GM18870 (cell line): ENCODE data around the gene FOXP4.

Source experiments
- ATAC-seq: cut with Tn5 transposase; IDR thresholded peaks from one replicate; pipeline ENCODE4 v1.9.1; 2021; ENCODE audit warnings: moderate library complexity; ENCODE audit not compliant: unreplicated experiment

The FOXP4 gene

DNA sequence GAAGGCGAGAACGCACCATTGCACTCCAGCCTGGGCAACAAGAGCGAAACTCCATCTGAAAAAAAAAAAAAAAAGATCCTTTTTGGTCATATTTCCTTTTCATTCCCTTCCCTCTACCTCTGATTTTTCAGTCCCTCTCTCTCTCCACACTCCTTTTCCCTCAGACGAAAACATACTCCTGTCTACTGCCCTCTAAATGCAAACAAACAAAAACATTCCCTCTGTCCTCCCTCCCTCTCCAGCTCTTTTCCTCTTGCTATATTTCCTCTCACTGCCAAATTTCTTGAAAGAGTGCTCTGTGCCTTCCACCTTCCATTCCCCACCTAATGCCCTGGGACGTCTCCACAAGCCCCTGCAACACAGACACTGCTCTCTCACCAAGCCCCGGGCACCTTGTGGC, 77.1 kb downstream of the FOXP4 start:
- ATAC-seq: no peak

DNA sequence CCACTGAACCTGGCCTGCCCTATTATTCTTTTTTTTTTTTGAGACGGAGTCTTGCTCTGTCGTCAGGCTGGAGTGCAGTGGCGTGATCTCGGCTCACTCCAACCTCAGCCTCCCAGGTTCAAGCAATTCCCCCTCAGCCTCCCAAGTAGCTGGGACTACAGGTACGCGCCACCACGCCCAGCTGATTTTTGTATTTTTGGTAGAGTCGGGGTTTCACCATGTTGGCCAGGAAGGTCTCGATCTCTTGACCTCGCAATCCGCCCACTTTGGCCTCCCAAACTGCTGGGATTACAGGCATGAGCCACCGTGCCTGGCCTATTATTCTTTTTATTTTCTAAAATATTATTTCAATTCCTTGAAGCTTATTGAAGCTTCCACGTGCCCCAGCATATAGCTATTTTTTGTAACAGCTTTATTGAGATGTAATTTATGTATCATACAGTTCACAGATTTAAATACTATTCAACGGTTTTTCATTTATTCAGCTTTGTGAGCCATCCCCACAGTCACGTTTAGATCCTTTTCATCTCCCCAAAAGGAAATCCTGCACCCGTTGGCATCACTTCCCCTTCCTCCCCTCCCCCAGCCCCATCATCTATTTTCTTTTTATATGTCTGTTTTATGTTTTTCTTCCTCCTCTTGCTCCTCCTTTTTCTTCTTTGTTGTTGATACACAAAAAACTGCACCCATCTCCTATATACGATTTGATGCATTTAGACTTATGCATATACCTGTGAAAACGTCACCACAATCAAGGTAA, 78.6 kb downstream of the FOXP4 start:
- no peak for ATAC-seq

DNA sequence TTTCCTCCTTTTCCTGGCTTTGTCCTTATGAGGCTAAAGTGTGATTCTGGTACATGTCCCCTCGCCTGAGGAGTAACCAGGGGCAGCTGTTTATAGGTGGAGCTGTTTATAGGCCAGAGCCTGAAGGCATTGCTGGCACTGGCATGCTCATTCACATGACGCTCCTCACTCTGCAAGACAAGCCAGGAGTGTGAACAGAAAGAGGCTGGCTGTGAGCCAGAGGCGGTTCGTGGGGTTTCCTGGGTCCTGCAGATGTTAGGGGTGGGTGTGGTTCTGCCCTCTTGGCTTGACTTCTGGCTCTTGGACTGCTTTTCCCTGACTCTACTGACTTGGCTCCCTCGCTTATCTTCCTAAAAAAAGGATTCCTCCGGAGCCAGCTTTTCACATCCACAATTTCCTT, 79.3 kb downstream of the FOXP4 start:
- ATAC-seq: no peak

DNA sequence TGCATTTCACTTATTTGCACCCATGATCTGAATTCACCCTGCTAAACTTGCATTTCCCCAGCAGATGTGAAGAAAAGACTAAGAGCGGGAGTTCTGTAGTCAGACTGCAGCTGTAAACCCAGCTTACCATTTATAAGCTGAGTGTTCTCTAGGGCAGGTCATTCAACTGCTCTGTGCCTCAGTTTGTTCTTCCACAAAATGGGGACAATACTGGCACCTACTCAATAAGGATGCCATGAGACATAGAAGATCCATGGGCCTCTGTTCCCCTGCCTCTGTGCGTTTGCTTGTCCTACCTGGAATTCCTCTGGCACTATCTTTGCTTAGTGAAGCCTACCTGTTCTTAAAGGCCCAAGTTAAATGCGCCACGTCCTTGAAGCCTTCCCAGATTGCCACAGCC, 79.8 kb downstream of the FOXP4 start:
- ATAC-seq: no peak

DNA sequence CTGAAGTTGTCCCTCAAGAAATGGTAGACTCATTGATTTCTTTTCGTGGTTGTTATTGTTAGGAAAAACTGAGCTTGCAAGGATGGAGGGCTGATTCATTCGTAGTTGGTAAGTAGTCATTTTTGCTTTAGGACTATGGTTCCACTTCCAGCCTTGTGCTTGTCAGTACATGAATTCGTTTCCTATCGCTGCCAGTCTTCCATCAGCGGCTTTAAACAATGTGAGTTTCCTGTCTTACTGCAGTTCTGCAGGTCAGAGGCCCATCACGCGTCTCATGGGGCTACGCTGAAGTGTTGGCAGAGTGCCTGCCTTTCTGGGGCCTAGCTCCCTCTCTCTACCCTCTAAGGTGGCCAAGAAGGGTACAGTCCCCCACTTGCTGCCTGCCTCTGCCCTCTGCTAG, 80.7 kb downstream of the FOXP4 start:
- ATAC-seq: no peak

DNA sequence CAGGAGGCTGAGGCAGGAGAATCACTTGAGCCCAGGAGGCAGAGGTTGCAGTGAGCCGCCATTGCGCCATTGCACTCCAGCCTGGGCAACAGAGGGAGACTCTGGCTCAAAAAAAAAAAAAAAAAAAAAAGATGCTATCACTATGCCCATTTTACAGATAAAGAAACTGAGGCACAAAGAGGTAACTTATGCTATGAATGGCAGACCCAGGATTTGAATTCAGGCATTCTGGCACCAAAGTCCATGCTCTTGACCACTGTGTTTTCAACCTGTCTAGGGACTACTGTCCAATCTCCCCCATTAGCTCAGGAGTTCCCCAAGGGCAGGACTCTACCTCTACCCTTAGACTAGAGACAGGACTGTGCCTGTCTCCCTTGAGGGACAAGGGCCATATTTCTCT, 82.9 kb downstream of the FOXP4 start:
- no peak for ATAC-seq

DNA sequence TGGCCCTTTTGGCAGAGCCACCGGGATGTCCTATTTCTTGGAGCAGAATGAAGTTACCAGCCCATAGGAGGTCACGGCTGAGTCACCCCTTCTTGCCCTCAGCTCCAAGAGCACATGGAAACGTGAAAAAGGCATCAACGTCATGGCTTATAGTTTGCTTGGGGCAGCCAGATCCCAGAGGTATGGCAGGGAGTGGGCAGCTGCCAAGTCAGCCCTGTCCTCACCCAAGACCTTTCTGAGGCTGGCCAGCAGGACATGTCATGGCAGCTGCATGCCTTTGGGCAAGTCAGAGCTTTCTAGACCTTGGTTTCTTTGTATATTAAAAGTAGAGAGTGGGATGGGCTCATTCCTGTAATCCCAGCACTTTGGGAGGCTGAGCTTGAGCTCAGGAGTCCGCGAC, 83.9 kb downstream of the FOXP4 start:
- ATAC-seq: no peak

DNA sequence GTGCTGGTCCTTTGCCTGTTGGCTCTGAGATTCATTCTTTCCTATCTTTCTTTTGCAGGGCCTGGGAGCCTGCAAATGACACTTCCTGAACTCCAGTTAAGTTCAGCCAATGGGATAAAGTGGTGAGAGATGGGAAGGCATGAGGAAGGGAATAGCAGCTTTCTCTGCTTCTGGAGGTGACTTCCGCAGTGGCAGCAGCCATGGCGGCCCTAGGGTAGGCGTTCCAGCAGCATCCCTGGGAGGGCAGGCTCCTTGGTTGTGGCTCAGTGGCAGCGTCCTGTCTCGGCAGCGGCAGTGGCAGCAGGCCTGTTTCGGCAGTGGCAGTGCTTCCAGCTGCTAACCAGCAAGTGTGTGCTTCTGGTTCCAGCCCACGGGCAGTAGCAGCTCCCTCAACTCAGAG, 84.8 kb downstream of the FOXP4 start:
- ATAC-seq: no peak

DNA sequence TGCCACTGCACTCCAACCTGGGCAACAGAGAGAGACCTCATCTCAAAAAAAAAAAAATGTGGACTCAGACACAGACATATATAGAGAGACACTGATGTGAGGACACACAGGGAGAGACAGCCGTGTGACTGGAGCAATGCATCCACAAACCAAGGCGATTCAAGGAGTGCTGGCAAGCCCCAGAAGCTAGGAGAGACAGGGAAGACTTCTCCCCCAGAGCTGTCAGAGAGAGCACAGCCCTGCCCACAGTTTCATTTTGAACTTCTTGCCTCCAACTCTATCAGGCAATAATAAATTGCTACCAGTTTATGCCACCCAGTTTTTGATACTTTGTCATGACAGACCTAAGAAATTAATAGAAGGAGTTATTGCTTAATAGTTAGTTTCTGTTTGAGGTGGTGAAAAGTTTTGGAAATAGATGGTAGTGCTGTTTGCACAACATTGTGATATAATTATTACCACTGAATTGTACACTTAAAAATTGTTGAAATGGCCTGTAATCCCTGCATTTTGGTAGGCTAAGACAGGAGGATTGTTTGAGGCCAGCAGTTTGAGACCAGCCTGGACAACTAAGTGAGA, 87.0 kb downstream of the FOXP4 start:
- no peak for ATAC-seq

DNA sequence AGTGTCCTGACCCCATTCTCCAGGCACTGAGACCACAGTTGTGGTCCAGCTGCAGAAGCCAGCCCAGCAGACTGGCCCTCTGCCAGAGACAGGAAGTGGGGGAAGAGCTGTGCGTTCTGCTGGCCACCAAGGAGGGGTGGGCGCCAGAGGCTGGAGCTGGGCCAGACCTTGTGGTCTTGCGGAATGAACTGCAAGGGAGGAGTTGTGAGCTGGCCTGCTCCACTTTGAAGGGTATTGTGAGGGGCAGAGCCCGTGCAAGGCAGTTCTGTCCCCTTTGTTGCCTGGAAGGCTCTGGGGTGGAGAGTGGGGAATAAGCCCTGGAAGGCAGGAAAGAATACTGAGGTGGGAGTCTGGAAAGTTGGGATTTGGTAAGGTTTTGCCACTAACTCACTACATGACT, 88.5 kb downstream of the FOXP4 start:
- ATAC-seq: no peak

DNA sequence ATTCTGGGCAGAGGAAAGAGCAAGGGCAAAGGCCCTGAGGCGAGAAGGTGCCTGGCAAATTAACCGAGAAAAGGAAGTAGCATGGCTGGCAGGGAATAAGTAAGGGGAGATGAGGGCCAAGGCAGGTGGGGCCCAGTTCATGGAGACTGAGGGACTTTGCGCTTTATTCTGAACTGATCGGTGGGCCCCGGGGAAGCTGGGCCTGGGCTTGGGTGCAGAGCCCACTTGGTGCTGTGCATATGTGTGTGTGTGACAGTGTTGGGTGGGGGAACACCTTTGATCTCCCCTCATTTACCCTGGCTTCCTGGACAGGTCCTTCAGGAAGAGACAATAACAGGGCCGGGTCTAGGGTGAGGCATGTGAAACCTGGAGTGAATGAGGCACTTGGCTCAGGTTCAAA, 89.2 kb downstream of the FOXP4 start:
- ATAC-seq: no peak

DNA sequence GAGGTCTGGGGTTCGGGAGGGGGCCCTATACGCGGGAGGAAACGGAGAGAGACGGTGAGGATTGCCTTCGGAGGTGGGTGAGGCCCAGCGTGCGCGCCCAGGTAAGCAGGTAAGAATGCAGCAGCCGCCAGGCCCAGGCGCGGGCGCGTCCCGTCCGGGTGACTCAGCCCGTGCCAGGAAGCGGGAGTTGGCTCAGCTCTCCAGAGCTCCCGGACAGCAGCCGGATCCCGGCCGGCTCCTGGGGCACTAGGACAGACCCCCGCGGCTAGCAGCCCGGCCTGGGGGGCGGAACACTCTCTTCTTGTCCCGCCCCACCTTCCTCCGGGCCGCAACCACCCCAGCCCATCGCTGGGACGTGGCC, 90.6 kb downstream of the FOXP4 start:
- ATAC-seq: no peak

DNA sequence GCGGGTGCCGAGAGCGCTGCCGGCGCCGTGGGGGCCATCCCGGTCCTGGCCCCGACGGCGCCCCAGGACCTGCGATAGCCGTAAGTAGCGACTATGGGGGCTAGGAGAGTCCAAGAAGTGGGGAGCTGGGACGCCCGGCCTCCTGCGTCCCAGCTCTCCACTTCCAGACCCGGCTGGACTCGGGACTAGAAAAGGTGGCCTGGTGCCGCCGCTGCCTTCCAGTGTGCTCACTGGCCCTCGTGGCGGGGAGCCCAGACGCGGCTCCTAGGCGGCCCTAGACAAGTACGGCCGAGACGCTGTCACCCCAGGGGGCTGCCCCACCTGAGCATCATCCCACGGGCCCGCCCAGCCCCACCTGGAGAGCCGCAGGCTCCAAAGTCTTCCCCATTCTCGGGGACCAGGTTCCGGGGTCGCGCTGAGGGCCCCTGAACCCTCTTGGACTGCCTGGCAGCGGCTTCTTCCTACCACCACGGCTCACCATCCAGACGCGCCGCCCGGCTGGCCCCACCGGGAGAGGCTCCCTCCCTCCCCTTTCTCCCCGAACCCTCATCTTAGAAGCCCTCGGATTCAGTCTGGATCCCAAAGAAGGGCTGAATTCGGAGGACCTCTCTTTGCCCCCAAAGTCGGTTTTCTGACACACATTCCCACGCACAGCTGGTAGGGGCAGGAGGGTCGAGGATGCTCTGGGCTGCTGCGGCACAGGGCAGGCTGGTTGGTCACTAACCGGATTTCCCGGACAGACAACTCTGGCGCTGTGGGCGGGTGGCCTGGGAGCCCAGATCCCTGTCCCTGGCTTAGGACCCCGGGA, 91.2 kb downstream of the FOXP4 start:
- no peak for ATAC-seq

DNA sequence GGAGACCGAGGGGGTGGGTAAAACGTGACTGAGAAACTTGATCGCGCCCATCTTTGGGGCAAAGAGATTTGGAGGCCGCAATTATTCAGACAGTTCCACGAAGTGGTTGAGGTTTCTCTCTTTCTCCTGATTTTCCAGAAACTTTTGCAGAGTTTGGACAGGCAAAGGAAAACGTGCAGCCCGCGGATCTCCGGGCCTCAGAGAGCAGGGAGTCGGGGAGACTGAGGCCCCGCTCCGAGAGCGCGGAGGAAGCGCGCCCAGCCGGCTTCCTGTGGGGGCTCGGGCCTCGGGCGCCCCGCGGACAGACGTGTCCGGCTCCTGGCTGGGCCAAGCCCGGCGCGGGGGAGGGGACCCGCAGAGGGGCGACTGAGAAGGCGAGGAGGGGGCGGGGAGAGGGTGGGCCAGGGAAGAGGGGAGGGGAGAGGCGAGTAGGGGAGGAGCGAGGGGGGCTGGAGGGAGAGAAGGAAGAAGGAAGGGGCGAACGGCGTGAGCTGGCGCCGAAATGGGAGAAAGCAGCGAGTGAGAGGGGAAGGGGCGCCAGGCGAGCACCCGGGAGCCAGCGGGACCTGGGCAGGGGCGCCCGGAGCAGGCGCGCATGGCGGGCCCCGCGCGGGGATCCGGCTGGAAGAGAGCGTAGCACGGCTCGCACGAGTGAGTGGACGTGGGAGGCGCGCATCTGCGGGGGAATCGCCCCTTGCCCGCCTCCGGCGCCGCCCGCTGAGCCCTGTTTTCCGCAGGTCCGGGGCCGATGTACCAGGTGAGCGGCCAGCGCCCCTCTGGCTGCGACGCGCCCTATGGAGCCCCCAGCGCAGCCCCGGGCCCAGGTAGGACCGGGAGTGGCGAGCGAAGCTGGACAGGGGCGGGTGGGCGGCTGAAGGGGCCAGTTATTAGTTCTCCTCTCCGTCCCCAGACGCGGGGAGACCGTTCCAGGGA, 92.1 kb downstream of the FOXP4 start, which contains the start of gene MDFI:
MDFI (plus strand) TSS at position 467 of the 933 bp plus-strand sequence; CDS start at position 749, 282 bp downstream.
- ATAC-seq: no peak

DNA sequence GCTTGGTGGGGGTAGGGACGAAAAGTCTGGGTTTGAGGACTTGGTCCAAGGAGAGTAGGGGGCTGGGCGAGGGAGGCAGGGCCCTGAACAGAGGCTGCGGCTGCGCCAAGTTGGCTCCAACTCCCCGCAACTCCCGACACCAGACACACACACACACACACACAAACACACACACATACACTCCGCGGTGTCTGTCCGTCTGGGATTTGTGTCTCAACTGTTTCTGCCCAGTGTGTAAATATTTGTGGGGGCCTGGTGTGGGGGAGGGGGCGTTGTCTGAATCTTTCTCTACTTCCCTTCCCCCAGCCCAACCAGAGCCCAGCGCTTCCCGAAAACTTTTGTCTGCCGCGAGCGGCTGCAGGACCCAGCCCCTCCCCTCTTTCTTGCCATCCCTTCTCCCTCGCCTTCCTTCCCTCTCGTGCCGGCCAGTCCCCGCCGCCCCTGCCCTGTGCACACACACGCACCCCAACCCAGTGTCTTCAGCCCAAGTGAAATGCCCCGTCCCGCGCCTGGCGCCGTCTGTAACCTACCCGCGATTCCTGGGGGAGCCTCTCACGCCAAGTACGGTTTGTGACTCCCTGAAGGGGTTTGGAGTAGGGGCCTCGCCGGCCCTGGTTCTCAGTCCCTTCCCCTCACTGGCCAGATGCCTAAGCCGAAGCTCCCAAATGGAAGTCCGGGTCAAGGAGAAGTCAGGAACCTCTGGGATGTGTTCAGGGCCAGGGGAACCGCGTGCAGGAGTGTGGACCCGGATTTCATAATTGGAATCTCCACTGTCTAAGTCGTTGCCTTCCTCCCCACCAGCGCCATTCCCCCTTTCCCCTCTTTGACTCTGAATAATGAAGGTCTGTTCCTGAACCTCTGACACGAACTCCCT, 93.0 kb downstream of the FOXP4 start:
- no peak for ATAC-seq

DNA sequence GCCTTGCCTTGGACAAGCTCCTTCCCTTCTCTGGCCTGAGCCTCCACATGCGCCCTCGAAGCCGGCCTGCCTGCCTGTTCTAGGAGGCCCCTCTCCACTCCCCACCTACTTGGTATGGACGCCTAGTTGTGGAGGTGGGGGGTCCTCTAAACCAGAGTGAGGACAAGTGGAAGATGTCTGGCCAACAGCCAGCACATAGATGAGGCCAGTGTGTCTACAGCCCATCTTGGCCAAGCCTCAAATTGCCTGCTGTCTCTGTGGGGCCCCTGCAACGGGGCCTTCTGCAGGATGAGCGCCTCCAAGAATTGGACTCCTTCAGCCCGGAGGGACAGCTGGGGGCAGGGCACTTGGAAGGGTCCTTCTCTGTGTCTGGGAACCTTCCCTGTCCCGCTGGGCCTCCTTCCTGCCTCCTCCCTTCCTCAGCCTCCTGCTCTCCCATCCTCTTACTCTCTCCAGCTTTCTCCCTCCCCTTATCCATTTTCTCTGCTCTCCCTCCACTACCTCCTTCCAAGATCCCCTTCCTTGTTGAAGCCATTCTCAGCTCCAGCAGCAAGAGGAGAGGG, 93.7 kb downstream of the FOXP4 start:
- no peak for ATAC-seq

DNA sequence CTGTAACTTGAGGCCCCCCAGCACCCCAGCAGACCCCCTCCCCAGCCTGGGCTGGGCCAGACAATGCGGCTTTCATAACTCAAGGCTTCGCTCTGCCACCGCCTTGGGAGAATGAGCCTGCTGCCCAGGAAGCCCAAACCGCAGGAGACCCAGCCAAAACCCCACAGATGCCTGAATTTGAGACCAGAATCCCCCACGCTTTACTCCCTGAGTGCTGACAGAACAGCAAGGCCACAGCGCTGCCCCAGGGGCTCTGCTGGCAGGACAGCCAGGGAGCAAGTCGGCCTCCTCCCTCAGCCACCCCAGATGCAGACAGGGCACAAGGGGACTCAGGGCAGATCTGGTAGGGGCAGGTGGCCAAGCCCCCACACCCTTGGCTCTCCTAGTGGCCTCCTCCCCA, 94.2 kb downstream of the FOXP4 start:
- ATAC-seq: no peak

DNA sequence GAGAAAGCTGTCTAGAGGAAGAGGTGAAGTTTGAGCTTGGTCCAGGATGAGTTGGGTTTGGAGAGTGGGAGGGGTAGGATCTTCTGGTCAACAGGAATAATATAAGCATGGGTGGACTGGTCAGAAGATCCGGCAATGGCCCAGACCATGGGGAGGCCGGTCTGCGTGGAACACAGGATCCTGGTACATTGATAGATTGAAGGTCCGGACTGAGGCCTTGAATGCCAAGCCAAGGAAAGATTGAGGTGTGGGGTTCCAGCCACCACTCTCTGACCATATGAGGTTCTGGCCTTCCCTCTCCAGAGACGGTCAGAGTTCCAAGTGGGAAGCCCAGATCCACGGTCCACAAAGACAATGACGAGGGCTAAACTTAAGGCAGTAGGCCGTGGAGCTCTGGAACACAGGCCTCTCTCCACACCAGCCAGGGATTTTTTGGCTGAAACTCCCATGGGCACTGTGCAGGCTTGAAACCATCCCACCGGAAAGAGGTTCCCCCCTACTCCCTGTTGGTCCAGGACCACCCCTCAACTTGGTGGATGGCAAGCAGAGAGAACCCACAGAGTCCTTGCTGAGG, 95.3 kb downstream of the FOXP4 start:
- no peak for ATAC-seq
